ENCODE results near the gene TCEANC2.

Gene TCEANC2

DNA sequence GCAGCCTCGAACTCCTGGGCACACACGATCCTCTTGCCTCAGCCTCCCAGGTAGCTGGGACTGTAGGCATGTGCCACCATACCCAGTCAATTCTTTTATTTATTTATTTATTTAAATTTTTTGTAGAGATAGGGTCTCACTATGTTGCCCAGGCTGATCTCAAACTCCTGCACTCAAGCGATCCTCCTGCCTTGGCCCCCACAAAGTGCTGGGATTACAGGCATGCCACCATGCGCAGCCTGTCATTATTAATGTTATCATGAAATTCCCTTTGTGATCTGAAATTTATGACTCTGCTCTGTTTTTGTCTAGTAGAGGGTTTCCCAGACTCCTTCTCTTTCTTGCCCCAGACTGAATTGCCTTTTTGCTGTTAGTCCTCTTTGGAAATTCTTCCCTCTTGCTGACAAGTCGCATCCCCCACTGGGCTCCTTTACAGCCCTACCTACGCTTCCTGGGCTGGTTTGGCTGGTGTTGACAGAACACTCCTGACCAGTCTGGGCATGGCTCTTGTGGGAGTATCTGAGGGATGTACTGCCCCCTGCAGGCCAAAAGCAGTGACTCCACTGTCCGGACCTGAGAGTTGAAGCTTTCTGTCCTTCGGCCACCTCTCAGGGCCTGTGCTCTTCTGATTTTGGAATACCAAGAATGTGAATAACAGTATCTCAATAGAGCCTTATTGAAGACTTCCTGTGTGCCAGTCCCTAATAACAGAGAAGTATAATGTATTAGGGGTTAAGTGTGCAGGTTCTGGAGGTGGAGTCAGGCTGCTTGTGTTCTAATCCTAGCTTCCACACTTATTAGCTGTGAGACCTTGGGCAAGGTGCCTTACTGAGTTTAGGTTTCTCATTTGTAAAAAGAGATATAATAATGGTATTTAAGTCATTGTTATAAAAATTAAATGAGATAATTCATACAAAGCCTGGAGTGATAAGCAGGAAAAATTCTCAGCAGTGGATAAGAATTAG is 28.2 kb downstream of the TCEANC2 start:
- no peak overlapping the region for H3K9ac ChIP-seq (ENCODE audit: low read length)
- H3K4me2 ChIP-seq (ENCODE audit: low read length): no peak overlapping the region
- no peak for TF ChIP-seq EZH2phosphoT487 (IDR thresholded peaks at IDR 0.05; ENCODE audit: low read depth)
- TF ChIP-seq, protein P1, sequence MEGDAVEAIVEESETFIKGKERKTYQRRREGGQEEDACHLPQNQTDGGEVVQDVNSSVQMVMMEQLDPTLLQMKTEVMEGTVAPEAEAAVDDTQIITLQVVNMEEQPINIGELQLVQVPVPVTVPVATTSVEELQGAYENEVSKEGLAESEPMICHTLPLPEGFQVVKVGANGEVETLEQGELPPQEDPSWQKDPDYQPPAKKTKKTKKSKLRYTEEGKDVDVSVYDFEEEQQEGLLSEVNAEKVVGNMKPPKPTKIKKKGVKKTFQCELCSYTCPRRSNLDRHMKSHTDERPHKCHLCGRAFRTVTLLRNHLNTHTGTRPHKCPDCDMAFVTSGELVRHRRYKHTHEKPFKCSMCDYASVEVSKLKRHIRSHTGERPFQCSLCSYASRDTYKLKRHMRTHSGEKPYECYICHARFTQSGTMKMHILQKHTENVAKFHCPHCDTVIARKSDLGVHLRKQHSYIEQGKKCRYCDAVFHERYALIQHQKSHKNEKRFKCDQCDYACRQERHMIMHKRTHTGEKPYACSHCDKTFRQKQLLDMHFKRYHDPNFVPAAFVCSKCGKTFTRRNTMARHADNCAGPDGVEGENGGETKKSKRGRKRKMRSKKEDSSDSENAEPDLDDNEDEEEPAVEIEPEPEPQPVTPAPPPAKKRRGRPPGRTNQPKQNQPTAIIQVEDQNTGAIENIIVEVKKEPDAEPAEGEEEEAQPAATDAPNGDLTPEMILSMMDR (IDR thresholded peaks at IDR 0.05; ENCODE audit: low read depth, low read length): peak; percentile 75
- H3K36me3 ChIP-seq (replicated peaks; ENCODE audit: low read depth, low read length): no peaks in the 10 kb centered on the region
- H3K9me3 ChIP-seq (ENCODE audit: insufficient read depth, low read length): no peaks in the 10 kb centered on the region
- H3K27me3 ChIP-seq (ENCODE audit: low read depth, low read length): no peaks in the 10 kb centered on the region
- no peak overlapping the region for H3K27ac ChIP-seq (ENCODE audit: low read length)
- no peaks in the 10 kb centered on the region for H3K4me1 ChIP-seq (ENCODE audit: low read length)
- H2AFZ ChIP-seq (ENCODE audit: low read depth, low read length): no peak overlapping the region
- no peak overlapping the region for H3K4me3 ChIP-seq (ENCODE audit: low read length)
- H4K20me1 ChIP-seq (ENCODE audit: insufficient read depth, low read length): no peaks in the 10 kb centered on the region
- no peaks in the 10 kb centered on the region for H3K79me2 ChIP-seq (ENCODE audit: low read length)

DNA sequence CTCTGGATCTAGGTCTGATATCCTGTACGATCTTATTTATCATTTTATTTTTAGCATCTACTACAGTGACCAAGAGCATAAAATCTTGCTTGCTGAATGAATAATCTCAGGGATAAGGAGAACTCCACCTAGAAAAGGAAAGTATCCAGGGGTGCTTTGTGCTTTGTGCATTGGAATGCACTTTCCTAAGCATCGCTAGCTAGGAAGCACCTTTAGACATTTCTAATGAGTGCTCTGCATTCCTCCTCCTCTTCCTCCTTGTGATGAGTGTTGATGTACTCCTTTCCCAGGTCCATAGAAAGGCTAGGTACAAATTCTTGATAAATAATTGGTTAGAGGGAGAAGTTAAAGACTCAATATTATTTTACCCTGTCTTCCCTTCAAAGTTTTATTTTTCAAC is 31.4 kb downstream of the TCEANC2 start:
- Histone ChIP-seq H3K79me2 (ENCODE audit: low read length) (no peaks in the 10 kb centered on the region), H3K36me3 (replicated peaks; ENCODE audit: low read depth, low read length) (no peaks in the 10 kb centered on the region), H2AFZ (ENCODE audit: low read depth, low read length) (no peak overlapping the region), H3K27me3 (ENCODE audit: low read depth, low read length) (no peaks in the 10 kb centered on the region), H3K9ac (ENCODE audit: low read length) (no peak overlapping the region), H3K4me1 (ENCODE audit: low read length) (no peaks in the 10 kb centered on the region), H3K4me3 (ENCODE audit: low read length) (no peak overlapping the region), H4K20me1 (ENCODE audit: insufficient read depth, low read length) (no peaks in the 10 kb centered on the region), H3K4me2 (ENCODE audit: low read length) (no peak overlapping the region), H3K9me3 (ENCODE audit: insufficient read depth, low read length) (no peaks in the 10 kb centered on the region), H3K27ac (ENCODE audit: low read length) (no peak overlapping the region)
- TF ChIP-seq EZH2phosphoT487 (IDR thresholded peaks at IDR 0.05; ENCODE audit: low read depth): no peak
- TF ChIP-seq, protein P1 (IDR thresholded peaks at IDR 0.05; ENCODE audit: low read depth, low read length): no peak

GRCh38 chr1:54086754-54087153 is 33.3 kb downstream of the TCEANC2 start:
- no peak overlapping the region for H3K27ac ChIP-seq (ENCODE audit: low read length)
- no peaks in the 10 kb centered on the region for H3K27me3 ChIP-seq (ENCODE audit: low read depth, low read length)
- H3K36me3 ChIP-seq (replicated peaks; ENCODE audit: low read depth, low read length): no peaks in the 10 kb centered on the region
- H3K4me3 ChIP-seq (ENCODE audit: low read length): no peak overlapping the region
- no peak overlapping the region for H3K9ac ChIP-seq (ENCODE audit: low read length)
- no peaks in the 10 kb centered on the region for H3K9me3 ChIP-seq (ENCODE audit: insufficient read depth, low read length)
- H3K4me2 ChIP-seq (ENCODE audit: low read length): no peak overlapping the region
- H4K20me1 ChIP-seq (ENCODE audit: insufficient read depth, low read length): no peaks in the 10 kb centered on the region
- no peaks in the 10 kb centered on the region for H3K4me1 ChIP-seq (ENCODE audit: low read length)
- H3K79me2 ChIP-seq (ENCODE audit: low read length): no peaks in the 10 kb centered on the region
- TF ChIP-seq, protein P1 (IDR thresholded peaks at IDR 0.05; ENCODE audit: low read depth, low read length): no peak
- no peak for TF ChIP-seq EZH2phosphoT487 (IDR thresholded peaks at IDR 0.05; ENCODE audit: low read depth)
- H2AFZ ChIP-seq (ENCODE audit: low read depth, low read length): no peak overlapping the region

DNA sequence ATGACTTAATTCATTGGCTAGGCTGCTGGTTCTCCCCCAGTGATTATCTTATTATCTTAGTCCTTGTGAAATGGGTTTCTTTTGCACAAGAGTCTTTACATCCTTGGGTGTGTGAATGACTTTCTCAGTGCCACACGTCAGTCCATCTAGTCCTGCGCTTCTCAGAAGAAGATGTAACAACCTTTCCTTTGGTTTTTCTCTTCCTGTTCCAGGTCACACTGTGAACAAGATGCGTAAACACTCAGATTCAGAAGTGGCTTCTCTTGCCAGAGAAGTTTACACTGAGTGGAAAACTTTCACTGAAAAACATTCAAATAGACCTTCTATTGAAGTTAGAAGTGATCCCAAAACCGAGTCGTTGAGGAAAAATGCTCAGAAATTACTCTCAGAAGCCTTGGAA is 35.0 kb downstream of the TCEANC2 start:
- no peak overlapping the region for H3K4me3 ChIP-seq (ENCODE audit: low read length)
- no peak overlapping the region for H2AFZ ChIP-seq (ENCODE audit: low read depth, low read length)
- H3K27me3 ChIP-seq (ENCODE audit: low read depth, low read length): no peaks in the 10 kb centered on the region
- H3K4me1 ChIP-seq (ENCODE audit: low read length): no peaks in the 10 kb centered on the region
- H3K9me3 ChIP-seq (ENCODE audit: insufficient read depth, low read length): no peaks in the 10 kb centered on the region
- H3K4me2 ChIP-seq (ENCODE audit: low read length): no peak overlapping the region
- TF ChIP-seq EZH2phosphoT487 (IDR thresholded peaks at IDR 0.05; ENCODE audit: low read depth): no peak
- TF ChIP-seq, protein P1 (IDR thresholded peaks at IDR 0.05; ENCODE audit: low read depth, low read length): no peak
- H4K20me1 ChIP-seq (ENCODE audit: insufficient read depth, low read length): no peaks in the 10 kb centered on the region
- H3K36me3 ChIP-seq (replicated peaks; ENCODE audit: low read depth, low read length): no peaks in the 10 kb centered on the region
- H3K27ac ChIP-seq (ENCODE audit: low read length): no peak overlapping the region
- H3K9ac ChIP-seq (ENCODE audit: low read length): no peak overlapping the region
- no peaks in the 10 kb centered on the region for H3K79me2 ChIP-seq (ENCODE audit: low read length)
